ENCODE data around the gene NDE1. TPM values are rescaled to one million over a fixed set of nuclear protein-coding genes. Genes with fewer than 3 reads are reported as not detected.
A peak's percentile ranks its signal among the peaks of the same experiment; 100 is the strongest.
"Not testable (repeated sequence)": the region's sequence is repeated elsewhere in the genome, so short reads cannot be mapped to it uniquely, and the experiment has no call there.

Gene NDE1
- total and polyA plus RNA-seq, 2 donors (not counting 3 experiments of a cell fraction or from before 2014, with no cell fraction given) = 28.0 to 90.2 TPM

DNA sequence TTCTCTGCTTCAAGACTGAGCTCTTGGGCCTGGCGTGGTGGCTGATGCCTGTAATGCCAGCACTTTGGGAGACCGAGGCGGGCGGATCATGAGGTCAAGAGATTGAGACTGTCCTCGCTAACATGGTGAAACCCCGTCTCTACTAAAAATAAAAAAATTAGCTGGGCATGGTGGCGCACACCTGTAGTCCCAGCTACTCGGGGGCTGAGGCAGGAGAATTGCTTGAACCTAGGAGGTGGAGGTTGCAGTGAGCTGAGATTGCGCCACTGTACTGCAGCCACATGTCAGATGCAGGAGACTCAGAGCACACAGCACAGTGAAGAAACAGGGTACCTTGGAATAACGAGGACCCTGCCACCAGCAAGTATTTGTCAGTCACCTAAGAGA lies 22.1 kb downstream of the NDE1 start:
- H3K4me3 ChIP-seq (replicated peaks in 1 of 3; ENCODE audit: insufficient read depth in 1 of 3, low read depth in 1 of 3, low read length in 3 of 3); H3K27me3 ChIP-seq (ENCODE audit: control insufficient read depth in 2 of 2, insufficient read depth in 2 of 2, low read length in 2 of 2); H4K20me1 ChIP-seq (replicated peaks; ENCODE audit: control insufficient read depth, extremely low read depth, insufficient read depth, low read length); DNase-seq (ENCODE audit: low read depth, low spot score); H2AFZ ChIP-seq (ENCODE audit: low read depth, low read length); FAIRE-seq; H3K9me3 ChIP-seq (replicated peaks; ENCODE audit: control insufficient read depth, insufficient read depth, low read length); H3K9me1 ChIP-seq (replicated peaks; ENCODE audit: control insufficient read depth, extremely low read depth, insufficient read depth, low read length); BruUV-seq (replicated peaks); dilution Hi-C loops (cut with MboI; ENCODE audit: extremely low pct_ligation_motif_present, low sequenced_read_pairs); POLR2A ChIA-PET: not testable (repeated sequence)
- peaks cover 21% of the 10 kb centered on the region for H3K4me1 ChIP-seq (ENCODE audit: control insufficient read depth, extremely low read depth, insufficient read depth, low read length)
- H3K4me2 ChIP-seq (ENCODE audit: insufficient read depth, low read length) = peak overlapping the region; percentile 85
- CTCF ChIA-PET = interaction anchor here (1.2 to 4.3 kb wide), 2 partner anchors 10 to 19 kb away, joined by 6 to 20 read pairs; no protein-coding TSS in a partner anchor
- H3K79me2 ChIP-seq (ENCODE audit: control insufficient read depth, insufficient read depth, low read length) = peaks cover 25% of the 10 kb centered on the region
- peaks cover 10 to 12% of the 10 kb centered on the region in 2 experiments for H3K36me3 ChIP-seq (ENCODE audit: control insufficient read depth in 2 of 2, extremely low read depth in 1 of 2, insufficient read depth in 2 of 2, low read length in 2 of 2)
- H3K9ac ChIP-seq (replicated peaks; ENCODE audit: extremely low read depth, insufficient read depth, low read length) = peak overlapping the region; percentile 86
- peak overlapping the region; percentile 99 for H3K27ac ChIP-seq (ENCODE audit: insufficient read depth, low read depth, low read length)
- intact Hi-C loops (cut with micrococcal nuclease) = loop anchor here (1.0 kb wide), 2 partner anchors 22 to 29 kb away; partner anchors contain the start of genes MARF1 and NDE1

DNA sequence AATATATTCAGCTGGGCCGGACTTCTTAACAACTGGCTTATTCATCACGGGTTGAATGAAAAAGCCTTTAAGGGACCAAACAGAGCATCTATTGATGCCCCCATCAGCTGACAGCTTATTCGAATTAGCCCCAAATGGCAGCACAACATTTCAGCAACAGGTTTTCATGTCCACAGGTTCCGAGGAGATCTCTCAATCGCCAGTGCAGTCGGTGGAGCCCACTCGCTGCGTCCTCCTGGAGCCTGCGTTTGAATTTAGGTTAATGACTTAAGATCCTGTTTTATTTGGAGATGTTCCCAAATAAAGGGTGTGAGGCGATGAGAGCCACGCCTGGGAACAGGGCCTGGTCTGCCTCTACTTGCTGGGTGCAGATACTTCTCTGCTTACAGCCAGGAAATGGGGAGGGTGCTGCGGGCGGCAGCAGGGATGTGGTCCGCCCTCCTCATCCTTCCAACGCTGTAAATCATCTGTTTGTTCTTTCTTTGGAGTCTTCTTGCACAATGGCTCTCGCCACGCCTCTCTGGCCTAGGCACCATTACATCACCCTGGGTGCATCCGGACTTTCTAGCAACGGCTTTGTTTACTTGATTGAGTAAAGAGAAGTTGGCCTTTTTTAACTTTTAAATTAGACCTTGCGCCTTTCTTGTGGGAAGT lies 22.6 kb downstream of the NDE1 start:
- Histone ChIP-seq H4K20me1 (replicated peaks; ENCODE audit: control insufficient read depth, extremely low read depth, insufficient read depth, low read length) (no peaks in the 10 kb centered on the region), H3K9ac (replicated peaks; ENCODE audit: extremely low read depth, insufficient read depth, low read length) (peak overlapping the region; percentile 86), H3K9me1 (replicated peaks; ENCODE audit: control insufficient read depth, extremely low read depth, insufficient read depth, low read length) (no peaks in the 10 kb centered on the region), H3K27me3 (ENCODE audit: control insufficient read depth in 2 of 2, insufficient read depth in 2 of 2, low read length in 2 of 2) (no peaks in the 10 kb centered on the region), H3K9me3 (replicated peaks; ENCODE audit: control insufficient read depth, insufficient read depth, low read length) (no peaks in the 10 kb centered on the region), H3K4me2 (ENCODE audit: insufficient read depth, low read length) (peak overlapping the region; percentile 85), H3K79me2 (ENCODE audit: control insufficient read depth, insufficient read depth, low read length) (peaks cover 25% of the 10 kb centered on the region), H3K4me3 (replicated peaks in 1 of 3; ENCODE audit: insufficient read depth in 1 of 3, low read depth in 1 of 3, low read length in 3 of 3) (peak overlapping the region in 1 of 3 experiments; percentile 26), H3K36me3 (ENCODE audit: control insufficient read depth in 2 of 2, extremely low read depth in 1 of 2, insufficient read depth in 2 of 2, low read length in 2 of 2) (peaks cover 9 to 10% of the 10 kb centered on the region in 2 experiments), H3K27ac (ENCODE audit: insufficient read depth, low read depth, low read length) (peak overlapping the region; percentile 99), H2AFZ (ENCODE audit: low read depth, low read length) (peak overlapping the region; percentile 2), H3K4me1 (ENCODE audit: control insufficient read depth, extremely low read depth, insufficient read depth, low read length) (peaks cover 21% of the 10 kb centered on the region)
- BruUV-seq (replicated peaks) = TSS peak; percentile 95
- ChIA-PET POLR2A (interaction anchor here (0.6 kb wide), 1 partner anchor 30 kb away, joined by 3 read pairs; the partner anchor contains the start of gene MARF1), CTCF (interaction anchor here (1.2 to 4.3 kb wide), 2 partner anchors 9 to 20 kb away, joined by 6 to 20 read pairs; no protein-coding TSS in a partner anchor)
- dilution Hi-C loops (cut with MboI; ENCODE audit: extremely low pct_ligation_motif_present, low sequenced_read_pairs) (no loop called here), intact Hi-C loops (cut with micrococcal nuclease) (loop anchor here (1.0 kb wide), 2 partner anchors 22 to 29 kb away; partner anchors contain the start of genes MARF1 and NDE1)
- peak; percentile 80 for TF ChIP-seq POLR2AphosphoS5 (IDR thresholded peaks at IDR 0.05; ENCODE audit: insufficient read depth, low read depth, low read length)
- TF ChIP-seq JUN (IDR thresholded peaks at IDR 0.05; ENCODE audit: borderline replicate concordance, insufficient read depth, insufficient read length, low read depth) = peak; percentile 73
- TF ChIP-seq, protein P1, sequence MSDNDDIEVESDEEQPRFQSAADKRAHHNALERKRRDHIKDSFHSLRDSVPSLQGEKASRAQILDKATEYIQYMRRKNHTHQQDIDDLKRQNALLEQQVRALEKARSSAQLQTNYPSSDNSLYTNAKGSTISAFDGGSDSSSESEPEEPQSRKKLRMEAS (IDR thresholded peaks at IDR 0.05; ENCODE audit: insufficient read depth, insufficient read length) = no peak
- TF ChIP-seq POLR2A (IDR thresholded peaks at IDR 0.05; ENCODE audit: low read depth, low read length) = peak; percentile 77
- DNase-seq (ENCODE audit: low read depth, low spot score) = peak; percentile 99
- peak; percentile 99 for FAIRE-seq

Data from endothelial cell of umbilical vein (primary cell).